ENCODE measurements around the gene VAMP4.

The VAMP4 gene, protein sequence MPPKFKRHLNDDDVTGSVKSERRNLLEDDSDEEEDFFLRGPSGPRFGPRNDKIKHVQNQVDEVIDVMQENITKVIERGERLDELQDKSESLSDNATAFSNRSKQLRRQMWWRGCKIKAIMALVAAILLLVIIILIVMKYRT
- 15.8 to 70.6 reads per million in 2 experiments for total RNA-seq

DNA sequence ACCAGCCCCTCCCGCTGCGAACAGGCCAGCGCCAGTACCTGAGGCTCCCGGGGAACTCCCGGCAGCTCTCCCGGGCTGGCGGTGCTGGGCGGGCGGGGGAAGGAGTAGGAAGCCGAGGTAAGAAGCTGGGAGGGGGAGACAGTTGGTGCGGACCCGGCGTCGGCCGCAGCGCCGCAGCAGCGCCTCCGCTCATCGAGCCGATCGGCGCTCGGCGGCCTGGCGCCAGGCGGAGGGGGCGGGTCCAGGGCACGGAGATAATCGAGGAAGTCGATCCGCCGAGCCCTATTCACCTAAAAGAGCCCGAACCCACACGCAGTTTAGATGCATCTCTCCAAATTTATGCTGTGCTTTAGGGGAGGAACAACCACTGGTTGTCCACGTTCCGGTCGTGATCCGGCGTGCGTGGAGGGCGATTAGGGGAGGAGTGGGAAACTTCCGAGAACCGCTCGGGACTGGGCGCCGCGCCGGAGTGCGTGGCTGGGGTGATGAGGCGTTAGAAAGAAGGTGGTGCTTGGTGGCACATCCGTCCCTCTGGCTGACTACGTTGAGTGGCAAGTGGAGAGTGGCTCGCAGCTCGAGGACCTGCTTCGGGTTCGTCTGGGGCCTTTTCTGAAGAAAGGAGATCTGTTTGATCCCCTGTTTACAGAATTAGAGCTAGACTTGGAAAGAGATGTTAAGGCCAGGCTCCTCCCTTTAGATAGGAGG is at the start of gene VAMP4:
Gene VAMP4, minus strand, starts transcription at position 194 of the 705 bp plus-strand sequence. CDS start 3,651 bp downstream, outside the sequence.
- DNase-seq (ENCODE audit: low read depth) = peak; percentile 76

DNA sequence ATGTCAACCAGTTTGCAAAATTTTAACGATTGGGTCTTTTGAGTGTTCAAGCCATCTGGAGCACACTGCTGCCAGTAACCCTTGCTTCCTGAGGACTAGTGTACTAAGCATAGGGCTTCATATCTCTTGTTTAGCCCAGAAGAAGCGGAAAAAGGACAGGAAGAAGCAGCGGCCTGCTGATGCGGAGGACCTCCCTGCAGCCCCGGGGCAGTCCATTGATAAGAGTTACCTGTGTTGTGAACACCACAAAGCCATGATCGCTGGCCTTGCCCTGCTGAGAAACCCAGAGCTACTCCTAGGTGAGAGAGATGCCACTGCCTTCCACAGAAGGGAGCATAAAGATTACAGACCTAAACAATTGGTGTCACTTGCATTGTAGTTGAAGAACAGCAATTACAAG is 48.5 kb upstream of the VAMP4 start:
- no peak for DNase-seq (ENCODE audit: low read depth)

- no peak for DNase-seq (ENCODE audit: low read depth)
Measured at GRCh38 chr1:171788696-171789095, 46.8 kb upstream of the VAMP4 start.

DNA sequence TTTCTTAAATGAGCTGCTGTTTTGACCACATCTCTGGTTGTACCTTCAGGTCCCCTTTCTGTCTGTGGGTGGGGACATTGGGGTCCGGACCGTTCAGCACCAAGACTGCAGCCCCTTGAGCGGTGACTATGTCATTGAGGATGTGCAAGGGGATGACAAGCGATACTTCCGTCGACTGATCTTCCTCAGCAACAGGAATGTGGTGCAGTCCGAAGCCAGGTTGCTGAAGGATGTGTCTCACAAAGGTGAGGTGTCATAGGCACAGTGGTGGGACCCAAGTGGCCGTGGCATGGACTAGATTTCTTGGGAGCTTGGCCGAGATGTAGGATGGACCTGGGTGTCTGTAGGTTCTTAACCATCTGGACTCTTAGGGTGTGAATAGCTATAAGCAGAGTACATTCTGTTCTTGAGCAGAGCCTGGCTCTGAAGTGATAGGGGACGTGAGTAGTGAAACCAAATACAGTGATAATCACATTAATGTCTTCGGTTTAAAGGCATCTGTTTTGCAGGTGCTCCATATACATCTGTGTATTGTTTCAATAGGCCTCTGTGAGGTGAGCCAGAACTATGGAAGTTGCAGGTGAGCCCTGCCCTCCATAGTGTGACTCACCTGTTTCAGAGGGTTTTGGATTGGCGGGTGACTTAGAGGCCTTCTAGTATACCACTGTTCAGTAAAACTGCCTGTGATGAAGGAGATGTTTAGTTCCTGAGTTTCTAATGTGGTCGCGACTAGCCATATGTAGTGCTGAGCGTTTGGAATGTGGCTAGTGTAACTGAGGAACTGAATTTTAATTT is 46.0 kb upstream of the VAMP4 start:
- no peak for DNase-seq (ENCODE audit: low read depth)

GRCh38 chr1:171786534-171786933 is 44.7 kb upstream of the VAMP4 start:
- DNase-seq (ENCODE audit: low read depth) = no peak

DNA sequence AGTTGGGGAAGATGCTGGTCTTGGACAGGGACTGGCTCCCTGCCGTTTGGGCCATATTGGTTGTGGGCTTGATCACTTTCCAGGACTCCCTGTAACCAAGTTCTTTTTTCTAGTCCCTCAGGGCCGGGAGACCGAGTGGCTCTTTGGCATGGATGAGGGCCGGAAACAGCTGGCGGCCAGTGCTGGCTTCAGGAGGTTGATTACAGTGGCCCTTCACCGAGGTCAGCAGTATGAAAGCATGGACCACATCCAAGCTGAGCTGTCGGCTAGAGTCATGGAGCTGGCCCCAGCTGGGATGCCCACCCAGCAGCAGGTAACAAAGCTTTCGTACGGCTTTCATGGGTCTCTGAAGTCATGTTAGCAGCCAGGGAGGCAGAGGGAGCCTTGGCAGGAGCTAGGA is 43.9 kb upstream of the VAMP4 start:
- no peak for DNase-seq (ENCODE audit: low read depth)

GRCh38 chr1:171784784-171785183 is 42.9 kb upstream of the VAMP4 start:
- no peak for DNase-seq (ENCODE audit: low read depth)

DNA sequence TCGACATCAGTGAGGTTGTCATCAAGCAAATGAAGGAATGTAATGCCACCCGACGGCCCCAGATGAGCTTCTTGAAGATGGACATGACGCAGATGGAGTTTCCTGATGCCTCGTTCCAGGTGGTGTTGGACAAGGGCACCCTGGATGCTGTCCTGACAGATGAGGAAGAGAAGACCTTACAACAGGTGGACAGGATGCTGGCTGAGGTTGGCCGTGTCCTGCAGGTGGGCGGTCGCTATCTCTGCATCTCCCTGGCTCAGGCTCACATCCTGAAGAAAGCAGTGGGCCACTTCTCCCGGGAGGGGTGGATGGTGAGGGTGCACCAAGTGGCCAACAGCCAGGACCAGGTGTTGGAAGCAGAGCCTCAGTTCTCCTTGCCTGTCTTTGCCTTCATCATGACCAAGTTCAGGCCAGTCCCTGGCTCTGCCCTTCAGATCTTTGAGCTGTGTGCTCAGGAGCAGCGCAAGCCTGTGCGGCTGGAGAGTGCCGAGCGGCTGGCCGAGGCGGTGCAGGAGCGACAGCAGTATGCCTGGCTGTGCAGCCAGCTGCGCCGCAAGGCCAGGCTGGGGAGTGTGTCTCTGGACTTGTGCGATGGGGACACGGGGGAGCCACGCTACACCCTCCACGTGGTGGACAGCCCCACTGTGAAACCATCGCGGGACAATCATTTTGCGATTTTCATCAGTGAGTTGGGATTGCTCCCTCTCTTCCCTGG is 42.1 kb upstream of the VAMP4 start:
- DNase-seq (ENCODE audit: low read depth) = no peak

- DNase-seq (ENCODE audit: low read depth) = peak; percentile 98
Measured at GRCh38 chr1:171781176-171781875, 39.5 kb upstream of the VAMP4 start, which contains the start of gene METTL13. TSS of gene METTL13 (plus strand) at chr1:171781660. CDS start at chr1:171781968, 308 bp downstream.

GRCh38 chr1:171780583-171781175 is 38.8 kb upstream of the VAMP4 start:
- no peak for DNase-seq (ENCODE audit: low read depth)

DNA sequence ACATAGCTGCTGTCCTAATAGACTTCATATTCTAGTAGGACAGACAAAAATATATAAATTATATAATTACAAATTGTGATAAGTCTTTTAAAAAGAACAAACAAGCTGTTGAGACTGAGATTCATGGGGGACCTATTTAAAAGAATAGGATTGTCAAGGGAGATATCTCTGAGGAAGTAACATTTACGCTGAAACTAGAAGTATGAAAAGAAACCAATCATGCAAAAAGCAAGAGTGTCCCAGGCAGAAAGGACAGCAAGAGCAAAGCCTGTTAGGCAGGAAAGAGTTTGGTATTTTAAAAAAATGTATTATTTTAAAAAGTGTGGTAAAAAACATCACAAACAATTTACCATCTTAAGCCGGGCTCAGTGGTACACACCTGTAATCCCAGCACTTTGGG is 30.4 kb upstream of the VAMP4 start:
- DNase-seq (ENCODE audit: low read depth) = no peak

DNA sequence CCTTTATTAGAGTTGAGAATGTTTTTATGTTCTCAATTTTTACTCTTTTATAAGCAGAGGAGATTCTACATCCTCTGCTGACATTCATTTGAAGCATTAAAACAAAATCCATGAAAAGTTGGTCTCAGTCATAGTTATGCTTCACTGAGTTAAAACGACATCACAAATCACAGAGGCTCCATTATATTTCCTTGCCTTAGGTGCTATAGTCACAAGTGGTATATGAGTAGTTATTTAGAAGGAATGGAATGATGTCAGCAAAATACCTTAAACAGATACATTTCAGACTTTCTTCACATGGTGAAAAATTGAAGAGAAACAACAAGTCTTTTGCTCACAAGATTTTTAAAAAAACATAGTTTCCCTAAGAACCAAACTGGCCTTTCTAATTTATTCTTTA is 27.9 kb upstream of the VAMP4 start:
- DNase-seq (ENCODE audit: low read depth) = no peak

- DNase-seq (ENCODE audit: low read depth) = no peak
Measured at GRCh38 chr1:171769171-171769570, 27.3 kb upstream of the VAMP4 start.

- no peak for DNase-seq (ENCODE audit: low read depth)
Measured at GRCh38 chr1:171763764-171764163, 21.9 kb upstream of the VAMP4 start.

GRCh38 chr1:171762143-171762563 is 20.3 kb upstream of the VAMP4 start:
- DNase-seq (ENCODE audit: low read depth) = no peak

DNA sequence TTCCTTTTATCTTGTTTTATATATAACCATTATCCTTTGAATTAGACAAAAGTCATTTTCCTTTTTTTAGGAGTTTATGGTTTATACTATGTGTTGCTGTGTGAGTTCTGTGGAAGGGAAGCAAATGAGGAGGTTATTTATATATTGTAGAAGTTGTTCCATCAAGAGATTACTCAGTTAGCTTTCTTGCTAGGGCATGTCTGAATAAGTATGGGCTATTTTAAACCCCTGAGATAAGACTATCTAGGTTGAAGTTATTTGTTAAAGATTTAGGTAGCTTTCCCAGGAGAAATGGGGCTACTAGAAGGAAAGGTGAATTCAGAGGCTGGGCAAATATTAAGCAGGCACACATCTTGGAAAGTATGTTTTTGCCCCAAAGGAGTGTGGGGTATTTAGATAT is 16.1 kb upstream of the VAMP4 start:
- no peak for DNase-seq (ENCODE audit: low read depth)

DNA sequence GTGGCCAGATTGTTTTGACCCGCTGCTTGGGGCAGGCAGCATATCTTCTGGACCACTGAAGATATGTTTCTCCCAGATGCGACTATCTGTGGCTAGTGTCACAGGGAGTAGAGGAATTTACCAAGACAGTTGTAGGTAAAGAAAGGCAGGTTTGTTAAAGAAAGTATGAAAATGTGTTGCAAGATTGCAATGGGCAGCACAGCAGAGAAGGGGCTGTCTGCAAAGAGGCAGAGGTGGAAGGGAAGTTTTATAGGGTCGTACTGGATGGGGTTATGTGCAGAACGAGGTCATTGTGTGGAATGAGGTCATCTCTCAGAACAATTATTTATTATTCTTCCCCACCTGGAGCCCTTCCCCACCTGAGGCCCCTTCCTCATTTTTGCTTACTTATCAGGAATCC is 15.0 kb upstream of the VAMP4 start:
- DNase-seq (ENCODE audit: low read depth) = no peak

DNA sequence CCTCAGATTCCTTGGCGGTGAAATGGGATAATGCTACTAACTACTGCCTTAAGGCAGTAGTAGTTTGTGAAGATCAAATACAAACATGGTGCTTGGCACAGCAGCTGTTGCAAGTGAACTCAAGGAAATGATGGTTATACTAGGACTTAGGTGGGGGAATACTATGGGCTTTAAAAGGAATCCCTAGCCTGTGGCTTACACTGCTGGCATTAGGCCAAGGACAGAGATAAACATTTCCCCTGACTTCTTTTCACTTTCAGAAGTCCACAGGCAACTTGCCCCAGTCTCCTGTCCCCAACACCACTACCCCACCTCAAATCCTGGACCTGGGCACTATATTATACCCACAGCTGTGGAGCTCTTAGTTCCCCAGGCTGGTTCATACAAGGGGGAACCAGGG is 13.1 kb upstream of the VAMP4 start:
- no peak for DNase-seq (ENCODE audit: low read depth)

GRCh38 chr1:171754353-171754705 is 12.5 kb upstream of the VAMP4 start:
- DNase-seq (ENCODE audit: low read depth) = no peak

- no peak for DNase-seq (ENCODE audit: low read depth)
Measured at GRCh38 chr1:171753685-171754352, 12.0 kb upstream of the VAMP4 start.

- no peak for DNase-seq (ENCODE audit: low read depth)
Measured at GRCh38 chr1:171753182-171753581, 11.3 kb upstream of the VAMP4 start.

Measured in T follicular helper cell (primary cell).